ENCODE measurements around the gene NOPCHAP1. TPM values are rescaled to one million over a fixed set of nuclear protein-coding genes. Genes with fewer than 3 reads are reported as not detected.

The NOPCHAP1 gene
- total and polyA plus RNA-seq, 2 of the 8 experiments (the other 6 are each of a cell fraction or from before 2014, with no cell fraction given): 14.9 to 39.5 TPM

DNA sequence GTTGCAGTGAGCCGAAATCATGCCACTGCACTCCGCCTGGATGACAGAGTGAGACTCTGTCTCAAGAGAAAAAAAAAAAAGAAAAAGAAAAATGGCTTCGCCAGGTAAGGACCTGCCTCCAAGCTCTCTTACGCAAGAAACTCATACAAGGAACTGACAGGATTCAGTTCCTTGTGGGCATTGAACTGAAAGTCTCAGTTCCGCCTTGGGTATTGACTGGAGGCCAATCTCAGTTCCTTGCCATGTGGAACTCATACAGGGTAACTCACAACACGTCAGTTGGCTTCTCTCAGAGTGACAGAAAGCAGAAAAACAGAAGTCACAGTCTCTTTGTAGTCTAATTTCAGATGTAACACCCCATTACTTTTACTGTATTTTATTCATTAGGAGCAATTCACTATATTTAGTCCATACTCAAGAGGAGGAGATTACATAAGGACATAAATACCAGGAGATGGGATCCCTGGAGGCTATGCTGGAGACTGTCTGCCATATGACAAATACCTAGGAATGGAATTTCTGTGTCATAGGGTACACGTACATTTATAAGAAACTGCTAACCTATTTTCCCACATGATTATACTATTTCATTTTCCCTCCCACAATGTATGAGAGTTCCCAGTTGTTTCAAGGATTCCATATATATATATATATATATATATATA, 11.4 kb upstream of the NOPCHAP1 start (continued):
- TF ChIP-seq, protein P1, sequence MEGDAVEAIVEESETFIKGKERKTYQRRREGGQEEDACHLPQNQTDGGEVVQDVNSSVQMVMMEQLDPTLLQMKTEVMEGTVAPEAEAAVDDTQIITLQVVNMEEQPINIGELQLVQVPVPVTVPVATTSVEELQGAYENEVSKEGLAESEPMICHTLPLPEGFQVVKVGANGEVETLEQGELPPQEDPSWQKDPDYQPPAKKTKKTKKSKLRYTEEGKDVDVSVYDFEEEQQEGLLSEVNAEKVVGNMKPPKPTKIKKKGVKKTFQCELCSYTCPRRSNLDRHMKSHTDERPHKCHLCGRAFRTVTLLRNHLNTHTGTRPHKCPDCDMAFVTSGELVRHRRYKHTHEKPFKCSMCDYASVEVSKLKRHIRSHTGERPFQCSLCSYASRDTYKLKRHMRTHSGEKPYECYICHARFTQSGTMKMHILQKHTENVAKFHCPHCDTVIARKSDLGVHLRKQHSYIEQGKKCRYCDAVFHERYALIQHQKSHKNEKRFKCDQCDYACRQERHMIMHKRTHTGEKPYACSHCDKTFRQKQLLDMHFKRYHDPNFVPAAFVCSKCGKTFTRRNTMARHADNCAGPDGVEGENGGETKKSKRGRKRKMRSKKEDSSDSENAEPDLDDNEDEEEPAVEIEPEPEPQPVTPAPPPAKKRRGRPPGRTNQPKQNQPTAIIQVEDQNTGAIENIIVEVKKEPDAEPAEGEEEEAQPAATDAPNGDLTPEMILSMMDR (IDR thresholded peaks at IDR 0.05; ENCODE audit: control extremely low read depth in 1 of 3, insufficient read depth in 1 of 3, low read depth in 1 of 3, low read length in 3 of 3): no peak
- TF ChIP-seq, protein P2, sequence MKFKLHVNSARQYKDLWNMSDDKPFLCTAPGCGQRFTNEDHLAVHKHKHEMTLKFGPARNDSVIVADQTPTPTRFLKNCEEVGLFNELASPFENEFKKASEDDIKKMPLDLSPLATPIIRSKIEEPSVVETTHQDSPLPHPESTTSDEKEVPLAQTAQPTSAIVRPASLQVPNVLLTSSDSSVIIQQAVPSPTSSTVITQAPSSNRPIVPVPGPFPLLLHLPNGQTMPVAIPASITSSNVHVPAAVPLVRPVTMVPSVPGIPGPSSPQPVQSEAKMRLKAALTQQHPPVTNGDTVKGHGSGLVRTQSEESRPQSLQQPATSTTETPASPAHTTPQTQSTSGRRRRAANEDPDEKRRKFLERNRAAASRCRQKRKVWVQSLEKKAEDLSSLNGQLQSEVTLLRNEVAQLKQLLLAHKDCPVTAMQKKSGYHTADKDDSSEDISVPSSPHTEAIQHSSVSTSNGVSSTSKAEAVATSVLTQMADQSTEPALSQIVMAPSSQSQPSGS (IDR thresholded peaks at IDR 0.05; ENCODE audit: low read length): no peak
- TF ChIP-seq CREB1 (IDR thresholded peaks at IDR 0.05) (no peak), BCL11A (IDR thresholded peaks at IDR 0.05; ENCODE audit: low read depth in 2 of 2, low read length in 2 of 2) (no peak), CEBPB (IDR thresholded peaks at IDR 0.05; ENCODE audit: low read depth, low read length) (no peak), CTBP2 (IDR thresholded peaks at IDR 0.05; ENCODE audit: borderline replicate concordance, insufficient read depth, insufficient read length, low read length) (no peak), JUND (IDR thresholded peaks at IDR 0.05; ENCODE audit: low read length) (no peak)
